ENCODE results near the gene EPHA1.
"Not testable (repeated sequence)": the region's sequence is repeated elsewhere in the genome, so short reads cannot be mapped to it uniquely, and the experiment has no call there.

The EPHA1 gene

DNA sequence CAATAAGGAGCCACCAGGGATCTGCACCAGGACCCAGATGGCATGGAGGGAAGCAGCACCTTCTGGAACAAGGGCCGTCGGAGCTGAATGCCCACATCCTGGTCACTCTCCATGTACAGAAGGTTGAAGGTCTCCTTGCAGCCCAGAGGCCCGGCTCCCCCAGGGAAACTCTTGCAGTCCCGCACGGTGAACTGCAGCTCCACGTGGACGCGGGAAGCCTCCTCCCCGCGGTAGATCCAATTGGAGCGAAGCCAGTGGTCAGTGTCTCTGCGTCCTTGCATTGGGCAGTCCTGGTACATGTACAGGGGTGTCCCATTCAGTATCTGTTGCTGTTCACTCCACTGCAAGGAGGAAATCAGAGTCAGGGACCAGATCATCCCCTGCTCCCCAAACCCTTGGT is 7.4 kb downstream of the EPHA1 start:
- DNase-seq, result no peak

DNA sequence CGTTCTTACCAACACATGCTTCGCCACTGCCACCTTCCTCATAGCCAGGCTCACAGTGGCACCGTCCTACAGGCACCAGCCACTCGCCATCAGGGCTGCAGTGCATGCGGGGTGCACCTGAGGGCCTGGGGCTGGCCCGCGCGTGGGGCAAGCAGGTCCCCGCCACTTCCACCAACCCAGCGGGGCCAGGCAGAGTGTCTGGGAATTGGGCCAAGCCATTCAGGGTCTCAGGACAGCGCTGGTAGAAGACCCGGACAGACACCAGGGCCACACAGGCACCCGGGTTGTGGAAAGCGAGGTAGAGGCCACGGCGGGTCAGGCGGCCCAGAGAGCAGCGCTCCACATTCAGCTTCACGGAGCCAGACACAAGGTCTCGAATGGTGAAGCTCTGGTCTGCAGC is 9.0 kb downstream of the EPHA1 start:
- no peak for DNase-seq

DNA sequence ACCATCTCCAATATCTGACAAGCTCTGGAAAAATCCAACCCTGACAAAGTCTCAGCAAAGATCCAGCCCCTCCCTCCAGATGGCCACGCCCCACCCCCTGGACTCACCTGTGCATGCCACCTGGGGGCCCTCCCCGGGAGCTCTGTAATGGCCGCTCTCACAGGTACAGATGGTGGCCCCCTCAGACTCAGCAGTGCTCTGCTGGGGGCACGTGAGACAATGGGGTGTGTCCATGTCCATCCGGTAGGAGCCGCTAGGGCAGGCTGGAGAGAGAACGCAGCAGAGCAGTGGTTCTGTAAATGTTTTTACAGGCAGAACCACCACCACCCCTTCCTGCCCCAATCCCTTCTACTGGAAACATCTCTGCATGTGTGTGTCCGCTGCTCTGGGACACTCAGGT is 9.5 kb downstream of the EPHA1 start:
- DNase-seq, result no peak

DNA sequence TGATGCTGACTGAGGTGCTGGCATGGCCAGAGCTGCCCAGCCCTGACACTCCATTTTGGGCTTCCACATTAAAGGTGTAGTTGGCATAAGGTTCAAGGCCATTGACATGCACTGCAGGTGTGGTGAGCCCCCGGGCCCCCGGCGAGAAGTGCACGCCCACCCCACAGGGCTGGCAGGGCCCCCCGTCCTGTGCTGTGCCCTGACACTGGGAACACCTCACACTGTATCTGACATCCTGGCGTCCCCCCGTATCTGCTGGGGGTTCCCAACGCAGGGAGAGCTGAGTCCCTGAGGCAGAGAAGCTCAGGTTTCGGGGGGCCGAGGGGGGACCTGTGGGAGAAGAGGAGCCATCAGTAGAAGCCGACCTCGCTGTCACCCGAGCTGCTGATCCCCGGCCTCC is 10.0 kb downstream of the EPHA1 start:
- DNase-seq, result no peak

DNA sequence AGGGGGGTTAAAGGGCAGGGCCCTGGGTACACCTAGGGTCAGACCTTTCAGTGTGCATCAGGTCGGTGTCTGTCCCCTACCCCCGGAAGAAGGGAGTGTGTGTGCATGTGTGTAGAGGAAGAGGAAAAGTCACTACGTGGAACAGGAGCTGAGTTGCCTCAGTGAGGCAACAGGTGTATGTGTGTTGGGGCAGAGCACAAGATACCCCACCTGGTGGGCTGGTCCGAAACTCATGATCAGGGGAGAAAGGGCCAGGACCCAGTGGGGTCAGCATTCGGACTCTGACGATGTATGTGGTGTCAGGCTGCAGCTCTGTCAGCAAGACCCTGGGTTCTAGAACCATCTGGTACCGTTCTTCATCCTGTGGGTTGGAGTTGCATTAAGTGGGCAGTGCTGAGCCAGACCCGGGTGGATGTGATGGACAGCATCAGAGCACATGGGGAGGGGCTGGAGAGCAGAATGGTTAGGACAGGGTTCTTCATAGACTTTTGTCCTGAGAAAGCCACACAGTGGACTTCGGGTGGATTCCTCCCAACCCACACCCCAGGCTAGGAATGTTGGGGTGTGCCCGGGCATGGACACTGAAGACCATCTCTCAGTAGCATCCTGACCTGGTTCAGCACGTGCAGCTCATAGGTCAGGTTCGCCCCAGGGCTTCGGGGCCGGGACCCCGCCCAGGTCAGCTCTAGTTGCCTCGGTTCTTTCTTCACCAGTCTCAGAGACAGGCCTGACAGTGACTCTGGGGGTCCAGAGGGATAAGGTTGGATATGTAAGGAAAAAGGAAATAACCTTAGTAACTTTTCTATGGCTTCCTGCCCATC is 10.7 kb downstream of the EPHA1 start:
- DNase-seq, result no peak

DNA sequence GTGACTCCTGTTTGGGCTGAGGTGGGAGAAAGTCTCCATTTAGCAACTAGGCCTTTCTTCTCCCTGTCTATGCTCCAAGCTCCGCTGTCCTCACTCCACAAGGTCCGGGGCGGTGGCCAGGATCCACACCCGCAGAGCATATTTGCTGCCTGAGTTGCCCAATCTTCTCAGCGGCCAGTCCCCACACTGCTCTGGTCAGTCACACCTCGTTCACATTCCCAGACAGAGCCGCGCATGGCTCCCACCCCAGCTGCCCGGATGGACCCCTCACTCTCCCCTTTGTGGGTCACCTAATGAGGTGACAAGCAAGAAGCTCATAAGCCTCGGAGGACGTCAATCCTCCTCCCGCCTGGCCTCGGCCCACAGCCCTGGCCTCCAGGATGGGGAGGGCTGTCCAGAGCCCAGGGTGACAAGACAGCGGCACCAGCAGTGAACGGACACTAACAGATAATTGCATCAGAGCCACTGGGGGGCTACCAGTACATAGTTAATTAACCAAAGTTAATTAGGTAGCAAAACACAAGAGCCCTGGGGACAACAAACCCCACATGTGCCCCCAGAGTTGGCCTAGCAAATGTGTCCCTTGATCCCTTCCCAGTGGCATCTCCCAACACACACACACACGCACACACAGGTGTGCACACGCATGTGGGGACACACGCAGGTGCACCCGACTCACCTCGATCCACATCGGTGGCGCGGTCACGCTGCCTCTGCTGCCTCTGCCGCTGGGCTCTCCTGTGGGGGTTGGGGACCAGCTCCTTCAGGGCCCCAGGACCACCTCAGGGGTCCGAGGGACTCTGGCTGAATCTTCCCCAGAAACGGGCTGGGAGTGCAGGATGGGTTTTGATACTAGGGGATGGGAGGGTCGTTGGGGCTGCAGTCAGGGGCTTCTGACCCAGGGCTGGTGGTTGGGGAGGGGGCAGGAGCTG is 11.8 kb downstream of the EPHA1 start:
- no peak for DNase-seq

DNA sequence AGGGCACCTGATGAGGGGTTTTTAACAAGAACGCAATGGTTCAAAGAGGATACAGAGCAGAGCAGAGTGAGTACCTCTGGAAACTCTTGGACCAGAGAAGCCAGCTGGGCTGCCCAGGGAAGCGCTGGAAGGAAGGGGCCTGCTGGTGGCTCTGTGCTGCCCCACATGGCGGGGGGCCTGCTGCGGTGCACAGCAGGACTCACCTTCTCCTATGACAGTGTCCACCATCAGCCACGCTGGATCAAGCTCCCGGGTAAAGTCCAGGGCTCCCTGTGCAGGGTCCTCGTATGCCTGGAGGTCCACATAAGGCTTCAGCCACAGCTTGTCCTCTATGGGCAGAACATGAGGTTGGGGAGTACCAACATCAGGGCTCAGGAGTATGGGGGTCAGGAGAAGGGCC is 12.5 kb downstream of the EPHA1 start:
- no peak for DNase-seq

DNA sequence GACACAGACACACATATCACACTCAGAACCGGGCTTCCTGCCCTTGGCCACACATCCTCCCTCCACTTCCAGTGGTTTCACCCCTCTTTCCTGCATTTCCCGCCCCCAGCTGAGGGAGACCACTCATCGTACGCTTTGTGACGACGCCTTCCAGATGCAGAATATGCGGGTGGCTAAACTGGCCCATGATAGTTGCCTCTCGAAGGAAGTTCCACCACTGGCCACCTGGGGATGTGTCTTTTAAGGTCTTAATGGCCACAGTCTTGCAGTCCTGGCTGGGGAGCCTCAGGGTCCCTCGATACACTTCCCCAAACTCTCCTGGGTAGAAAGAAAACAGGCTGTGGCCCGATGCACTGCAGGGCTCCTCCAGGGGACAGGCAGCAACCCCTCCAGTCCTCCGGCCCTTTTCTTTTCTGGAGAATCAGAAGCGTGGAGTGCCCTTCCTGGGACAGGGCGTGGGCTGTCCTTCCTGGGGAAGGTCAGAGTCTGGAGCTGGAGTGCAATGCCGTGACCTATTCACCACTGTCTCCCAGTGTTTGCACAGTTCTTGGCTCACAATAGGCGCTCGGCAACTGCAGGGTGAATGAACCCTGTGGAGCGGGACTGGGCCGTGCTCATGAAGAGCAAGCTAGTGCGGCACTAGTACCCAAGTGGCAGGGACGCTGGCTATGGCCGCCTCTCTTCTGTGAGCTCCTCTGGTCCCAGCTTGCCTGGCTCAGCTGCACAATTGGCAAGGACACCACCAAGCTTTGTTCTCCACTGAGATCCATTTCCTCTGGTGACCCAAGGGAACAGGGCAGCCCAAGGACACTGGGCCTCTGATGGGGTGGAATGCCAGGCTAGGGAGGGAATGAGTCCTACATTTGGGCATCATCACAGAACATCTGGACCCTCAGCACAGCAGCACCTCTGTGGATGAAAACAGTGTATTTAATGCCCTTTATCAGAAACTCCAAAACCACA is 13.2 kb downstream of the EPHA1 start:
- DNase-seq, result no peak

DNA sequence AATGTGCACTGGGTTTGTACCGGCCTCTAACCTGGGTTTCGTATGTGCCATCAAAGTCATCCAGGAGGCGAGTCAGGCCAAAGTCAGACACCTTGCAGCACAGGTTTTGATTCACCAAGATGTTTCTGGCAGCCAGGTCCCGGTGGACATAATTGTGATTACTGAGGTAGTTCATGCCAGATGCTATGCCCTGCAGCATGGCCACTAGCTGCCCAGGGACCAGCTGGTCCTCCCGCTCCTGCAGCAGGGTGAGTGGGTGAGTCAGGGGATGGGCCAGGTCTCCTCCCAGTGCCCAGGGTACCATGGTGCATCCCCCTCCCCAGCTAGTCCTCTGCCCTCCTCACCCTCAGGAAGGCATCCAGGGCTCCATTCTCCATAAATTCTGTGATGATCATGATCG is 13.9 kb downstream of the EPHA1 start:
- no peak for DNase-seq

DNA sequence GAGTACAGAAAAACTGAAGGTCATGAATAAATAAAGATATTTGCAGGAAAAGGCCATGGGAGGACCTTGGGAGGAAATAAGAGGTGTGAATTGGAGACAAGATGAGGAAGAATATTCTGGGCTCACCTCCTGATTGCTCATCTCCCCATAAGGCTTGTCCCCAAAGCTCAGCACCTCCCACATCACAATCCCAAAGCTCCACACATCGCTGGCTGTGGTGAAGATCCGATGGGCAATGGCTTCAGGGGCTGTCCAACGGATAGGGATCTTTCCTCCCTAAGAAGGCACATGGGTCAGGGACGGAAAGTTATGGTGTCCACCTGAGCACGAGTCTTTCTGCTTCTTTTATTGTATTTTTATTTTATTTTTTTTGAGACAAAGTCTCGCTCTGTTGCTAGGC is 14.6 kb downstream of the EPHA1 start:
- DNase-seq, result no peak

DNA sequence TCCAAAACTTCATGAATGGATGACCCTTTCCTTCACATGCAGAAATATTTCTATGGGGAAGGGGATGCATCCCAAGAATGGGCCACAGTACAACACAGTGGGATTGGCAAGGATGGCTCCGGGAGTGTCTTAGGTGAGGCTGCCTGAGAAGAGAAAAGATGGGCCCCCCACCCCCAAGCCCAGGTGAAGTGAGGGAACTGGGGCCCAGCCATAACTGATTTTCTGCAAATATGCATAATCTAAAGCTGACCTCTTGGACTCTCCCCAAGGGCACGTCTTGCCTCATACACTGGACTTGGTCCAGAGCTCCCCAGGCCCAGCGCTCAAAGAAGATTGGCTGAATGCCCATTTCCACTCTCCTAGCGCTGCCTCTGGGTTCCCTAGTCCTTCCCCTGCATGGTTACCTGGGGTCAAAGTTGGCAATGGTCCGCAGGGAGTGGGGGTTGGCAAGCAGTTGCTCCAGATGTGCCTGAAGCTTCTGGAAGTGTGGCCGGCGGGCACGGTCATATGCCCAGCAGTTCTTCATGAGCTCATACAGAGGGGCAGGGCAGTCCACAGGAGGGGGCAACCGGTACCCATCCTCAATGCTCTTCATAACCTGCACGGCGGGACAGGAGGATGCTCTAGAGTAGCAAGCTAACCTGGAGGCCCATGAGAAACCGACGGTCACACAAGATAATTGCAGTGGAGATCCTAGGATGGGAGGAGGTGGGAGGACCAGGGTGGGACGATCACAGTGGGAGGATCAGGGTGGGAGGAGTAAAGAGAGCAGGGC is 15.2 kb downstream of the EPHA1 start:
- DNase-seq, result no peak

DNA sequence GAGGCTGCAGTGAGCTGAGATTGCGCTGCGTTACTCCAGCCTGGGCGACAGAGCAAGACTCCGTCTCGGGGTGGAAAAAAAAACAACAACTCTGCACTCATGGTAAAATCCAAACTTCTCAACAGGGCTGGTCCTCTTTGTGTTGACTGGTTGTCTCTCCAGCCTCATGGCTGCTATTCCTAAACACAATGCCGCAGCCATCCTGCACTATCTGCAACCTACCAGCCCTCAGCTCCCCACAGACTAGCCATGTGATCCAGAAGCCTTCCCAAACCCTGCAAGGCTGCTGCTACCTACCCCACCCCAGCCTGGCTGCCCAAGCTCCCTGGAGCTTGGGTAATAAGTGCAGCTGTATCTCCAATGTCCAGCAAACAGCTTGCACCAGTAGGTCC is 15.8 kb downstream of the EPHA1 start:
- DNase-seq, result no peak

DNA sequence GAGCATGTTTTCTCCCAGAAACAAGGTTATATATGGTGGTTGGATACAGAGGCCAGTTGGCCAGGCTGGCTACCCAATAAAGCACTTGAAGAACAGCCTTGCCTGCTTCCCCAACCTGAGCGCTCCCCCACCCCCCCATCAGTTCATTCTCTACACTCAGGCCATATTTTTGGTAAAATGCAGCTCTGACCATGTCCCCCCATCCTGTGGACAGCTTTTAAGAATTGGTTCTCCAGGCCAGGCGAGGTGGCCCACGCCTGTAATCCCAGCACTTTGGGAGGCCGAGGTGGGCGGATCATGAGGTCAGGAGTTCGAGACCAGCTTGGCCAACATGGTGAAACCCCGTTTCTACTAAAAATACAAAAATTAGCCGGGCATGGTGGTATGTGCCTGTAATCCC is 16.2 kb downstream of the EPHA1 start:
- not testable (repeated sequence) for DNase-seq

DNA sequence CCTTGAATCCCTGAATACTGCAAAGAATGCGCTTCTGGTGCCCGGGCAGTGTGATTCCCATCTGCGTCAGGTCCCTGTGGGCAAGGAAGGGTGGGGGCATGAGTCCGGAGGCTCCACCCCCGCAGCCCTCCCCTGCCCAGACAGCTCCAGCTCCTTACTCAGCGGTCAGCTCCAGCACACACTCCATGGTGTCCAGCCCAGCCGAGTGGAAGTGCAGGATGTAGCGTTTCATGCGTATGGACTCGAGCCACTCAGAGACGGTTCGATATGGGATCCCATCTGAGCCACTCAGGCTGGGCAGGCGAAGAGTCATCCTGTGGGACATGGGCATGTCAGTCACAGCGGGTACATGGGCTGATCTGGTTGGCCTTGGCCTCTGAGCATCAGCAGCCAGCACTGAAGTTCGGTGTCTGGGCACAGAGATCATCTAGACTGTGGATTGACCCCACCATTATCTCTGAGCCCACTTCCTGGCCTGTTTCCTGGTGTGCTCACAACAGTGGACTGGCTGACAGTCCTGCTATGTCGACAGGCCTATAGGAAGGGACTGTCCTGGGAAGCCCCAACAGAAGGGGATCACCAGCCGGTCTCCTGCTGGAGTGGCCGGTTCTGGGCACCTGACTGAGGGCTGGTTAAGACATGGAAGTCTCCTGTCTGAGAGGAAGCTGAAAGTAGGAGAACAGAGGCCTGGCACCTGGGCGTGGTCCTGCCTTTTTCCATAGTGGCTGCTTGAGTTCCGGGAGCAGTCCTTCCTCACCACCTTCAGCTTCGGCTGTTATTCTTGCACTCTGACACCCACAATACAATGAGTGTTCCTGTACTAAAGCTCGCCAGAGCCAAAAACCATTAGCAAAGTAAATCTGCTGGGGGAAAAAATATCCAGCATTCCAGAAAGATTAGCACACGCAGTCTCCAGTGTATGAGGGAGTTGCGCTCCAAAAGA is 16.9 kb downstream of the EPHA1 start:
- no peak for DNase-seq

DNA sequence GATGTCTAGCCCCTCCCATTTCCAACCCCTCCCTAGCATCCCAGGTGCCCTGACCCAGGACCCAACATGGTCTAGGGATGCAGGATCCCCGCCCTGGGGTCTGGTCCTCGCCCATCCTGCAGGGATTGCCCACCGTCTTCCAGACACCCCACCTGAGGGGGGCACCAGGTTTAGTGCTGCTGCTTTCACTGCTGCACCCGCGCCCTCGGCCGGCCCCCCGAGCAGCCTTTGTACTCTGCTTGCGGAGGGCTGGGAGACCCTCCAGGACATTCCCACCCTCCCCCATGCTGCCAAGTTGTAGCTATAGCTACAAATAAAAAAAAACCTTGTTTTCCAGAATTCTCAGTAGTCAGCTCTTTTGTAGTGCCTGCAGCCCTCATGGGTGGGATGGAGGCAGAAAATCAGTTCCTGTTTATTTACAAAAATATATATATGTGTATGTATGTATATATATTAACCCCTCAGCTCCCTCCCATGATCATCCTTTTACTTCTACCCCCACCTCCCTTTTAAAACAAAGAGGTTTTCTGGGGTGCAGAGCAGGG is 17.8 kb downstream of the EPHA1 start:
- DNase-seq, result no peak

DNA sequence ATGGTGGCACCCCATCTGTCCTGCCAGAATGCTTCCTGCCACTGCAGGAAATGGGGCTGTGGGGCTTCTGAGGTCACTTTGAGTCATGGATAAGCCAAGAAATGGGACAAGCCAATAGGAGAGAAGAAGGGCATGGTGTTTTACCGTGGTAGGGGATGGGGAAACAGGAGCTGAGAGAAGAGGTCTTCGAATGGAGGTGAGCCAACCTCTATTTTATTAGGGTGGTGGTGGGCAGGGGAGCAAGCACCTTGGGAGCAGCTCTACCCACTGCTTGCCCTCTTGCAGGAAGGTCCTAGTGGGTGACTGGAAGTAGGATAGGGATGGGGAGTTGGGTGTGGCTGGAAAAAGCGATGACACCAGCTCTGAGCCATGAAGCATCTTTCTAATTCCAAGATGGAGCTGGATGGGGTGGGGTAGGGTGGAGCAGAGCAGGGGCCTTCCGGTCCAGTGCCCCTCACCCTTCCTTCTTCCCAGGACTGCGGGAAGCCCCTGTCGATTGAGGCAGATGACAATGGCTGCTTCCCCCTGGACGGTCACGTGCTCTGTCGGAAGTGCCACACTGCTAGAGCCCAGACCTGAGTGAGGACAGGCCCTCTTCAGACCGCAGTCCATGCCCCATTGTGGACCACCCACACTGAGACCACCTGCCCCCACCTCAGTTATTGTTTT is 18.4 kb downstream of the EPHA1 start:
- no peak for DNase-seq

DNA sequence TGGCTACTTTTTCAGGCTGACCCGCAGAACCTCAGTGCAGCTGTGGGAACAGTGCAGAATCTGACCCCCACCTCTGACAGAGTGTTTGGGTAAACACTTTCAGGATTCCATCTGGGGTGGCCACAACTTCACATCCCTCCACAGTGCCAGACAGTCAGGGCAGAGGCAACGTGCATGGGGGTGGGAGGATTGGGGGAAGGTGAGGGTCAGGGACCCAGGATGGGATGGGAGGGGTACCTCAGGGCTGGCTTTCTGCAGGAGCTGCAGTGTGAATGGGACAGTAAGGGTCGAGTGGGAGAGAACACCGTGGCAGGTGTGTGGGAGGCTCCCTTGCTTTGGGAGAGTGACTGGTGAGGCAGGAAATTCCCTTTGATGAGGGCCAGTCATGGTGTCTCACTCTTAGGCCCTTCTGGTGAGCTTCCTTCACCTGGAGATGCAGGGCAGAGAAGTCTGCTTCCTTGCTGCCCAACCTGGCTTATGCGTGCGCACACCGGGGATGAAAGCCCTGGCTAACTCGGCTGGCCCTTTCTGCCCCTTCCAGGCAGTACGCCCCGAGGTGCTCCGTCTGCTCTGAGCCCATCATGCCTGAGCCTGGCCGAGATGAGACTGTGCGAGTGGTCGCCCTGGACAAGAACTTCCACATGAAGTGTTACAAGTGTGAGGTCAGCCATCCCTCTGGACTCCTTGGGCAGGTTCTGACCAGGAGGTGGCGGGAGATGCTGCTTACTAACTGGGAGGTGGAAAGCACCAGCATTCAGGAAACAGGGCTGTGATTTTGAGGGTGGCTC is 19.1 kb downstream of the EPHA1 start:
- no peak for DNase-seq

DNA sequence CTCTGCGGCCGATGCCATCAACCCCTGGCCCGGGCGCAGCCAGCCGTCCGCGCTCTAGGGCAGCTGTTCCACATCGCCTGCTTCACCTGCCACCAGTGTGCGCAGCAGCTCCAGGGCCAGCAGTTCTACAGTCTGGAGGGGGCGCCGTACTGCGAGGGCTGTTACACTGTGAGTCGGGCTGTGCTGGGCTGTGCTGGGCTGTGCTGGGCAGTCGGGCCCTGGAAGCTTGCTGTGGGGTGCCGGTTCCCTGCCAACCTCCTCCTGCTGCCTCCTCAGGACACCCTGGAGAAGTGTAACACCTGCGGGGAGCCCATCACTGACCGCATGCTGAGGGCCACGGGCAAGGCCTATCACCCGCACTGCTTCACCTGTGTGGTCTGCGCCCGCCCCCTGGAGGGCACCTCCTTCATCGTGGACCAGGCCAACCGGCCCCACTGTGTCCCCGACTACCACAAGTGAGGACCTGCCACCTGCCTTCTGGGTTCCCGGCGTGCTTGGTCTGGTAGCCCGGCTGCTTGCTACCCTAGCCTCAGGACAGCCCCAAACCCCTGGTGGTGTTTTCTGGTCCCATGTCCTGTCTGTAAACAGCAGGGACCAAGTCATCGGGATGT is 20.1 kb downstream of the EPHA1 start:
- no peak for DNase-seq

DNA sequence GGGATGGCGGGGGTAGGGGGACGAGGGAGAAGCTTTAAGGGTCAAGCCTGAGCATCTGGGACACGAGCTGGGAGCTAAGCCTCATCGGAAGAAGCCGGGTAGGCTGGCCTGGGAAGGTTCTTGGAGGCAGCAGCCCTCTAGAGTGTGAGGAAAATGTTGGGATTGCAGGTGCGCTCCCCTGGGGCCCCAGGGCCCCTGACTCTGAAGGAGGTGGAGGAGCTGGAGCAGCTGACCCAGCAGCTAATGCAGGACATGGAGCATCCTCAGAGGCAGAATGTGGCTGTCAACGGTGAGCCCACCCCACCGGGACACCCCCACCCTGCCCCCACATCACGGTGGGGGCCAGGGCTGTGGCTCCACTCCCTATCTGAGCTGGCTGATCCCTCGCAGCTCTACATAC is 20.6 kb downstream of the EPHA1 start:
- DNase-seq, result no peak

All from activated CD4-positive, alpha-beta T cell treated with anti-CD3 and anti-CD28 coated beads, Interleukin-2, amount 50 U/mL, for 1 hour (primary cell).